HEK293 (cell line): Measurements from ENCODE around the gene PPP2R1B.
A peak's percentile ranks its signal among the peaks of the same experiment; 100 is the strongest.

Experiments
- CTCF ChIA-PET: fragments of 350-600 bp; formaldehyde crosslinking; extraction: SDS; loops from one replicate; lab custom pipeline; 2021; ENCODE audit warnings: antibody characterized with exemption; lab: Yijun Ruan, JAX
- POLR2A ChIA-PET: fragments of 300-600 bp; formaldehyde crosslinking; extraction: SDS; loops from one replicate; lab custom pipeline; 2020; ENCODE audit warnings: antibody characterized with exemption, inconsistent platforms; lab: Yijun Ruan, JAX
- H3K27ac ChIP-seq: fragments of 200-500 bp; sonication (Bioruptor generic); 2 replicates; pipeline ENCODE4 v1.5.1; 2014; ENCODE audit warnings: low read depth, low read length, control low read depth, inconsistent platforms; ENCODE audit errors: extremely low read depth
- H3K36me3 ChIP-seq, 2 experiments: fragments of 200-500 bp in 1 of 2; sonication (Bioruptor generic) in 1 of 2; 1 replicate in 1 of 2; 2 replicates in 1 of 2; pipeline ENCODE4 v1.5.1; 2014 to 2017; ENCODE audit warnings: inconsistent platforms in 2 of 2, low read length in 2 of 2; ENCODE audit not compliant: control insufficient read depth in 2 of 2, insufficient read depth in 1 of 2
- H3K4me1 ChIP-seq: fragments of 200-500 bp; sonication (Bioruptor generic); 2 replicates; pipeline ENCODE4 v1.5.1; 2014; ENCODE audit warnings: mild to moderate bottlenecking, low read length, inconsistent platforms; ENCODE audit not compliant: control insufficient read depth, insufficient read depth
- H3K4me3 ChIP-seq: 2 replicates; pipeline ENCODE4 v1.5.1; 2011; ENCODE audit warnings: low read depth, mild to moderate bottlenecking, control low read depth, low read length, moderate library complexity
- H3K9me3 ChIP-seq: fragments of 200-500 bp; sonication (Bioruptor generic); 2 replicates; pipeline ENCODE4 v1.5.1; 2014; ENCODE audit warnings: low read depth, low read length, inconsistent platforms; ENCODE audit not compliant: control insufficient read depth, insufficient read depth
- IKZF3 ChIP-seq: fragments of 450-650 bp; IDR thresholded peaks from 2 replicates; pipeline ENCODE4 v1.5.0; 2018; ENCODE audit warnings: missing biosample characterization, mild to moderate bottlenecking, missing genetic modification characterization, moderate library complexity
- SCRT2 ChIP-seq: fragments of 450-650 bp; formaldehyde crosslinking; IDR thresholded peaks from 2 replicates; pipeline ENCODE4 v1.5.1; 2016; ENCODE audit warnings: missing biosample characterization, missing genetic modification characterization
- ZBTB8A ChIP-seq: fragments of 450-650 bp; formaldehyde crosslinking; IDR thresholded peaks from 2 replicates; pipeline ENCODE4 v1.5.1; 2016; ENCODE audit warnings: missing biosample characterization, missing genetic modification characterization
- ZEB2 ChIP-seq: fragments of 450-650 bp; formaldehyde crosslinking; IDR thresholded peaks from 2 replicates; pipeline ENCODE4 v1.5.1; 2016; ENCODE audit warnings: missing biosample characterization, missing genetic modification characterization
- ZFP41 ChIP-seq: fragments of 450-650 bp; formaldehyde crosslinking; IDR thresholded peaks from 2 replicates; pipeline ENCODE4 v1.5.1; 2016; ENCODE audit warnings: missing biosample characterization, missing genetic modification characterization, borderline replicate concordance
- ZNF133 ChIP-seq: fragments of 450-650 bp; formaldehyde crosslinking; IDR thresholded peaks from 2 replicates; pipeline ENCODE4 v1.5.1; 2016; ENCODE audit warnings: missing biosample characterization, missing genetic modification characterization
- ZNF155 ChIP-seq: fragments of 450-650 bp; formaldehyde crosslinking; IDR thresholded peaks from 2 replicates; pipeline ENCODE4 v1.5.1; 2016; ENCODE audit warnings: missing biosample characterization, missing genetic modification characterization
- ZNF324 ChIP-seq: fragments of 450-650 bp; formaldehyde crosslinking; IDR thresholded peaks from 2 replicates; pipeline ENCODE4 v1.5.1; 2016; ENCODE audit warnings: missing biosample characterization, missing genetic modification characterization
- ZNF37A ChIP-seq: fragments of 450-650 bp; IDR thresholded peaks from 2 replicates; pipeline ENCODE4 v1.5.1; 2018; ENCODE audit warnings: missing biosample characterization, missing genetic modification characterization
- ZNF426 ChIP-seq: fragments of 450-650 bp; formaldehyde crosslinking; IDR thresholded peaks from 2 replicates; pipeline ENCODE4 v1.5.1; 2017; ENCODE audit warnings: missing biosample characterization, missing genetic modification characterization, mild to moderate bottlenecking, inconsistent platforms, moderate library complexity
- ZNF501 ChIP-seq: fragments of 450-650 bp; formaldehyde crosslinking; IDR thresholded peaks from 2 replicates; pipeline ENCODE4 v1.5.1; 2016; ENCODE audit warnings: missing biosample characterization, missing genetic modification characterization
- ZNF629 ChIP-seq: fragments of 450-650 bp; formaldehyde crosslinking; IDR thresholded peaks from 2 replicates; pipeline ENCODE4 v1.5.1; 2017; ENCODE audit warnings: missing biosample characterization, missing genetic modification characterization
- TF ChIP-seq, protein P1 (sequence below): fragments of 450-650 bp; formaldehyde crosslinking; IDR thresholded peaks from 2 replicates; pipeline ENCODE4 v1.5.1; 2016; ENCODE audit warnings: missing biosample characterization, missing genetic modification characterization, borderline replicate concordance
- TF ChIP-seq, protein P2 (sequence below): fragments of 450-650 bp; formaldehyde crosslinking; IDR thresholded peaks from 2 replicates; pipeline ENCODE4; 2016; ENCODE audit warnings: missing biosample characterization, missing genetic modification characterization
- TF ChIP-seq, protein P3 (sequence below): fragments of 450-650 bp; formaldehyde crosslinking; IDR thresholded peaks from 2 replicates; pipeline ENCODE4 v1.5.1; 2017; ENCODE audit warnings: missing biosample characterization, missing genetic modification characterization
- TF ChIP-seq, protein P4 (sequence below): fragments of 450-650 bp; formaldehyde crosslinking; IDR thresholded peaks from 2 replicates; pipeline ENCODE4 v1.5.1; 2016; ENCODE audit warnings: missing biosample characterization, missing genetic modification characterization
- TF ChIP-seq, protein P5 (sequence below): fragments of 450-650 bp; formaldehyde crosslinking; IDR thresholded peaks from 2 replicates; pipeline ENCODE4 v1.5.1; 2016; ENCODE audit warnings: missing biosample characterization, missing genetic modification characterization

PPP2R1B gene

DNA sequence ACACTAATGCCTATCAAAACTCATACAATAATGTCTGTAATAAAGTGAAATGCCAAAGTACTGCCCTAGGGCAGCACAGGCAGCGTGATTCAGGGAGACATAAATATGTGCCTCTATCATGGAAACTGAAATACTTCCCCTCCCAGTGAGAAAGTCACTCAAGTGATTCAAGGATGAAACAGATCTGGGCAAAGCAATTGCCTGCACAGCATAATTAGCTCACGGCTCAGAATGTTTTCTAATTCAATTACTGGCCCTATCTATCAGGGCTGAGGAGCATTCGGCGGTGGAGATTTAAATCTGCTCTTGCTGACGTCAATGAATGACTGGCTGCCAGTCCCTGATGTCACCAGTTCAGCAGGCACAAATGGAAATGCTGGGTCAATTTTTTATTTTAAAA is 27.7 kb upstream of the PPP2R1B start (continued):
- TF ChIP-seq, protein P1, sequence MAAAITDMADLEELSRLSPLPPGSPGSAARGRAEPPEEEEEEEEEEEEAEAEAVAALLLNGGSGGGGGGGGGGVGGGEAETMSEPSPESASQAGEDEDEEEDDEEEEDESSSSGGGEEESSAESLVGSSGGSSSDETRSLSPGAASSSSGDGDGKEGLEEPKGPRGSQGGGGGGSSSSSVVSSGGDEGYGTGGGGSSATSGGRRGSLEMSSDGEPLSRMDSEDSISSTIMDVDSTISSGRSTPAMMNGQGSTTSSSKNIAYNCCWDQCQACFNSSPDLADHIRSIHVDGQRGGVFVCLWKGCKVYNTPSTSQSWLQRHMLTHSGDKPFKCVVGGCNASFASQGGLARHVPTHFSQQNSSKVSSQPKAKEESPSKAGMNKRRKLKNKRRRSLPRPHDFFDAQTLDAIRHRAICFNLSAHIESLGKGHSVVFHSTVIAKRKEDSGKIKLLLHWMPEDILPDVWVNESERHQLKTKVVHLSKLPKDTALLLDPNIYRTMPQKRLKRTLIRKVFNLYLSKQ (tag by site-specific recombination), result no peak
- TF ChIP-seq ZNF629 (tag by site-specific recombination) (peak; percentile 89), IKZF3 (tag by site-specific recombination) (0 out of 2 replicates have a peak, but pooled peaks have one; percentile 11)

DNA sequence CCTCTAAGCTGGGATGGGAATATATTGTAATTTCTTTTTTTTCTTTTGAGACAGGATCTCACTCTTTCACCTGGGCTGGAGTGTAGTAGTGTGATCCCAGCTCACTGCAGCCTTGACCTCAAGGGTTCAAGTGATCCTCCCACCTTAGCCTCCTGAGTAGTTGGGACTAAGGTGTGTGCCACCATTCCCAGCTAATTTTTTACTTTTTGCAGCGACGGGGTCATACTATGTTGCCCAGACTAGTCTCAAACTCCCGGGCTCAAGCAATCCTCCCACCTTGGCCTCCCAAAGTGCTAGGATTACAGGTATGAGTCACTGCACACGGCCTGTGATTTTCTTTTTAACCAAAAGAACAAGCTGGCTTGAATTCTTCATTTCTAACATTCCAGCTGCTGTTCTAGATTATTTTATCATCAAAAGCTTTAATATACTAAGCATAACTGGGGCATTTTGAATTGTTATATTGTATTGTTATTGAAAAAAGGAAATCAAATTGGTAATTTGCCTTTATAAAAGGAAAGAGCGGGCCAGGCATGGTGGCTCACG is 26.8 kb upstream of the PPP2R1B start:
- TF ChIP-seq, protein P2, sequence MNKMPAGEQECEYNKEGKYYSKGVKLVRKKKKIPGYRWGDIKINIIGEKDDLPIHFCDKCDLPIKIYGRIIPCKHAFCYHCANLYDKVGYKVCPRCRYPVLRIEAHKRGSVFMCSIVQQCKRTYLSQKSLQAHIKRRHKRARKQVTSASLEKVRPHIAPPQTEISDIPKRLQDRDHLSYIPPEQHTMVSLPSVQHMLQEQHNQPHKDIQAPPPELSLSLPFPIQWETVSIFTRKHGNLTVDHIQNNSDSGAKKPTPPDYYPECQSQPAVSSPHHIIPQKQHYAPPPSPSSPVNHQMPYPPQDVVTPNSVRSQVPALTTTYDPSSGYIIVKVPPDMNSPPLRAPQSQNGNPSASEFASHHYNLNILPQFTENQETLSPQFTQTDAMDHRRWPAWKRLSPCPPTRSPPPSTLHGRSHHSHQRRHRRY (tag by site-specific recombination), result no peak

DNA sequence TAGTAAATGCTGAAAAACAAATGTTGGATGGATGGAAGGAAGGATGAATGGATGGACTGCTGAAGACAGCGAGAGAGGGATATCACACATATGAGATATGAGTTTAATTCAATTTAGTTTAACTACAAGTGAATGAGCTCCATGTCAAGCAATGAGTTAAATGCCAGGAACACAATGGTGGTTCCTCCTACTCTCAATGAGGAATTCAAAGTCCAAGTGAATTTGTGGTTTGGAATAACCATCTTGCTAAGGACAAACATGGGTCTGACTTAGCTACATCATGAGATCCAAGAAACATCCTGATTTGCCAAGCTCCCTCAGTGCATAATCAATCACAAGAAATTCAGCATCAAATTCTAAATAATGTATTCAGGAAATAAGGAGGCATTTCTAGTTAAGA is 26.1 kb upstream of the PPP2R1B start:
- TF ChIP-seq SCRT2, result no peak
- TF ChIP-seq ZNF501 (tag by site-specific recombination), result no peak
- no peak for TF ChIP-seq ZFP41 (tag by site-specific recombination)
- no peak for TF ChIP-seq ZBTB8A (tag by site-specific recombination)
- TF ChIP-seq ZNF324 (tag by site-specific recombination), result no peak
- no peak for TF ChIP-seq ZNF133 (tag by site-specific recombination)
- TF ChIP-seq, protein P3, sequence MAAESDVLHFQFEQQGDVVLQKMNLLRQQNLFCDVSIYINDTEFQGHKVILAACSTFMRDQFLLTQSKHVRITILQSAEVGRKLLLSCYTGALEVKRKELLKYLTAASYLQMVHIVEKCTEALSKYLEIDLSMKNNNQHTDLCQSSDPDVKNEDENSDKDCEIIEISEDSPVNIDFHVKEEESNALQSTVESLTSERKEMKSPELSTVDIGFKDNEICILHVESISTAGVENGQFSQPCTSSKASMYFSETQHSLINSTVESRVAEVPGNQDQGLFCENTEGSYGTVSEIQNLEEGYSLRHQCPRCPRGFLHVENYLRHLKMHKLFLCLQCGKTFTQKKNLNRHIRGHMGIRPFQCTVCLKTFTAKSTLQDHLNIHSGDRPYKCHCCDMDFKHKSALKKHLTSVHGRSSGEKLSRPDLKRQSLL (tag by site-specific recombination), result no peak
- TF ChIP-seq, protein P4, sequence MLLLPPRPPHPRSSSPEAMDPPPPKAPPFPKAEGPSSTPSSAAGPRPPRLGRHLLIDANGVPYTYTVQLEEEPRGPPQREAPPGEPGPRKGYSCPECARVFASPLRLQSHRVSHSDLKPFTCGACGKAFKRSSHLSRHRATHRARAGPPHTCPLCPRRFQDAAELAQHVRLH (tag by site-specific recombination), result no peak
- TF ChIP-seq ZNF37A (tag by site-specific recombination), result no peak
- TF ChIP-seq ZNF426, result no peak
- TF ChIP-seq ZEB2, result no peak
- TF ChIP-seq ZNF155 (tag by site-specific recombination), result no peak
- TF ChIP-seq, protein P5, sequence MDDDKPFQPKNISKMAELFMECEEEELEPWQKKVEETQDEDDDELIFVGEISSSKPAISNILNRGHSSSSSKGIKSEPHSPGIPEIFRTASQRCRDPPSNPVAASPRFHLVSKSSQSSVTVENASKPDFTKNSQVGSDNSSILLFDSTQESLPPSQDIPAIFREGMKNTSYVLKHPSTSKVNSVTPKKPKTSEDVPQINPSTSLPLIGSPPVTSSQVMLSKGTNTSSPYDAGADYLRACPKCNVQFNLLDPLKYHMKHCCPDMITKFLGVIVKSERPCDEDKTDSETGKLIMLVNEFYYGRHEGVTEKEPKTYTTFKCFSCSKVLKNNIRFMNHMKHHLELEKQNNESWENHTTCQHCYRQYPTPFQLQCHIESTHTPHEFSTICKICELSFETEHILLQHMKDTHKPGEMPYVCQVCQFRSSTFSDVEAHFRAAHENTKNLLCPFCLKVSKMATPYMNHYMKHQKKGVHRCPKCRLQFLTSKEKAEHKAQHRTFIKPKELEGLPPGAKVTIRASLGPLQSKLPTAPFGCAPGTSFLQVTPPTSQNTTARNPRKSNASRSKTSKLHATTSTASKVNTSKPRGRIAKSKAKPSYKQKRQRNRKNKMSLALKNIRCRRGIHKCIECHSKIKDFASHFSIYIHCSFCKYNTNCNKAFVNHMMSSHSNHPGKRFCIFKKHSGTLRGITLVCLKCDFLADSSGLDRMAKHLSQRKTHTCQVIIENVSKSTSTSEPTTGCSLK (tag by site-specific recombination), result no peak
- H3K4me3 ChIP-seq, result no peak overlapping the region
- peaks cover 0 to 9% of the 10 kb centered on the region in 2 experiments; a peak in 1 of 3 replicates for H3K36me3 ChIP-seq
- POLR2A ChIA-PET, result no interaction called here
- H3K9me3 ChIP-seq, result no peaks in the 10 kb centered on the region
- no peak overlapping the region for H3K27ac ChIP-seq
- H3K4me1 ChIP-seq, result no peaks in the 10 kb centered on the region
- CTCF ChIA-PET, result interaction anchor here (0.6 to 1.3 kb wide), 4 partner anchors 15 to 210 kb away, joined by 3 to 7 read pairs (median 4); no protein-coding TSS in a partner anchor

More for the DNA sequence above, 26.8 kb upstream of the PPP2R1B start:
- H3K36me3 ChIP-seq, result peaks cover 0 to 13% of the 10 kb centered on the region in 2 experiments; a peak in 1 of 3 replicates
- POLR2A ChIA-PET, result interaction anchor here (0.6 kb wide), 1 partner anchor 1054 kb away, joined by 5 read pairs; no protein-coding TSS in a partner anchor
- no peaks in the 10 kb centered on the region for H3K9me3 ChIP-seq
- CTCF ChIA-PET, result interaction anchor here (0.7 to 1.3 kb wide), 4 partner anchors 13 to 364 kb away, joined by 3 to 5 read pairs (median 4); no protein-coding TSS in a partner anchor
- H3K4me1 ChIP-seq, result no peaks in the 10 kb centered on the region
- H3K27ac ChIP-seq, result no peak overlapping the region
- H3K4me3 ChIP-seq, result no peak overlapping the region
